ENCODE data around the gene RAB2B. TPM values are rescaled to one million over a fixed set of nuclear protein-coding genes. Genes with fewer than 3 reads are reported as not detected.

The RAB2B gene
- polyA plus RNA-seq, 1 of the 3 experiments (the other 2 are of a cell fraction) = 24.4 TPM

DNA sequence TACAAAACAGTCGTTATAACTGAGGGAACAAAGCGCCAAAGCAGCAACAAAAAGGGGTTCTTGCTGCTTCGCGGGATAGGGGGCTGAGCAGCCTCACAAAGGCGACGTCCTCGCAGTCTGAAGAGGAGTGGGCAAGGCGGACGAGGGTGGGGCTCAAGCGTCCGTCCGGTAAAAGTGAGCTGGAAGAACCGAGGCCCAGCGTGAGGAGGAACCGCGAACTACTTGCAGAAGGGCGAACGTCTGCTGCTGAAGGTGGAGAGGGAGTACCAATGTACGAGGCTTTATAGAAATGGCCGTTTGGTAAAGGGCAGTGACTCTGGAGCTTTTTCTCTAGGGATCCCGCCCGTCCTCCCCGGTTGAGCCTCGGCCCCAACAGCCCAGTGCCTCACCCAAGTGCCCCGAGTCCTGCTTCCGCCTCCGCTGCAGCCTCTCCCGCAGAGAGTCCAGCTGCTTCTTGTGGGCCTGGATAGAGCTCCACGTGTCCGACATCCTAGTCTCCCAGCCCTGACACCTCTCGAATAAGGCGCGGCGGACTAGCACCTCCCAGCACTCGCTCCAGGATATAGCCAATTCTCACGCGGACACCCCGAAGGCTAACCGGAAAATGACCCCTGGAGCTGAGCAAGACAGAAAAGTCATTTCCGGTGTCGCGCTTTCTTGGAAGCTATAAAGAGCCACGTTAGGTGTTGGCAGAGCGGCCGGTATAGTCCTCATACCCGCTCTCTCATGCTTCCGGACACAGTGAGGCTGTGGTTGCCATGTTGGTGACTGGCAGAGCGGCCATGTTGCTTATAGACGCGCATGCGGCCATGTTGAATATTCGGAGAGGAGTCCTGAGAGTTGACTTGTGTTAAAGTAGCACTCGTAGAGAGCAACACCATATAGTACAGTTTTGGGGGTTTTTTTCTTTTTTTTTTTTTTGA lies 34.2 kb upstream of the RAB2B start, which contains the start of gene METTL3:
TSS of gene METTL3 (minus strand) at position 606 of the 923 bp plus-strand sequence. CDS start at position 489, 117 bp downstream.
- no peaks in the 10 kb centered on the region for H4K20me1 ChIP-seq (ENCODE audit: insufficient read depth)
- POLR2A ChIA-PET = interaction anchor here (0.6 to 1.9 kb wide), 13 partner anchors 8 to 126 kb away, joined by 3 to 36 read pairs (median 5); partner anchors contain the start of genes CHD8, RAB2B, SALL2 and TOX4
- WGBS (ENCODE audit: low lambda C conversion rate) = 2% methylated on average over 52 of the region's 53 CpGs
- no peaks in the 10 kb centered on the region for H3K9me3 ChIP-seq
- CTCF ChIA-PET = interaction anchor here (0.7 to 4.6 kb wide), 6 partner anchors 9 to 49 kb away, joined by 3 to 49 read pairs (median 3); no protein-coding TSS in a partner anchor
- peak within 1 kb of the TSS; percentile 96 for H2AFZ ChIP-seq (ENCODE audit: low read depth)
- no peaks in the 10 kb centered on the region for H3K27me3 ChIP-seq (ENCODE audit: insufficient read depth)
- peaks cover 6% of the 10 kb centered on the region for H3F3A ChIP-seq (replicated peaks; ENCODE audit: insufficient read depth)
- peaks cover 8 to 9% of the 10 kb centered on the region in 2 experiments for H3K36me3 ChIP-seq (replicated peaks in 1 of 2; ENCODE audit: control insufficient read depth in 1 of 2, insufficient read depth in 2 of 2, low read length in 1 of 2)
- peak; percentile 85 for DNase-seq
- H3K4me2 ChIP-seq = peak within 1 kb of the TSS; percentile 94
- H3K4me3 ChIP-seq (ENCODE audit: low read depth in 2 of 2, low read length in 1 of 2) = peak within 1 kb of the TSS; percentile 78 to 89
- H3K27ac ChIP-seq (ENCODE audit: low read depth in 2 of 2, low read length in 1 of 2) = peak within 1 kb of the TSS; percentile 78 to 84
- peaks cover 0 to 9% of the 10 kb centered on the region in 2 experiments; a peak in 3 of 4 replicates for H3K4me1 ChIP-seq (ENCODE audit: control insufficient read depth in 1 of 2, insufficient read depth in 2 of 2, low read depth in 1 of 2, low read length in 1 of 2)
- no peaks in the 10 kb centered on the region for H3K9me2 ChIP-seq
- H3K79me2 ChIP-seq (ENCODE audit: insufficient read depth) = peaks cover 50% of the 10 kb centered on the region
- H3K9ac ChIP-seq = peak within 1 kb of the TSS; percentile 90
- no peak for TF ChIP-seq GATA2 (CRISPR knock-in tag; IDR thresholded peaks at IDR 0.05)
- TF ChIP-seq REST (IDR thresholded peaks at IDR 0.05; ENCODE audit: low read depth, low read length) = no peak
- TF ChIP-seq GABPA (IDR thresholded peaks at IDR 0.05; ENCODE audit: low read depth) = peak; percentile 99
- TF ChIP-seq, protein P1, sequence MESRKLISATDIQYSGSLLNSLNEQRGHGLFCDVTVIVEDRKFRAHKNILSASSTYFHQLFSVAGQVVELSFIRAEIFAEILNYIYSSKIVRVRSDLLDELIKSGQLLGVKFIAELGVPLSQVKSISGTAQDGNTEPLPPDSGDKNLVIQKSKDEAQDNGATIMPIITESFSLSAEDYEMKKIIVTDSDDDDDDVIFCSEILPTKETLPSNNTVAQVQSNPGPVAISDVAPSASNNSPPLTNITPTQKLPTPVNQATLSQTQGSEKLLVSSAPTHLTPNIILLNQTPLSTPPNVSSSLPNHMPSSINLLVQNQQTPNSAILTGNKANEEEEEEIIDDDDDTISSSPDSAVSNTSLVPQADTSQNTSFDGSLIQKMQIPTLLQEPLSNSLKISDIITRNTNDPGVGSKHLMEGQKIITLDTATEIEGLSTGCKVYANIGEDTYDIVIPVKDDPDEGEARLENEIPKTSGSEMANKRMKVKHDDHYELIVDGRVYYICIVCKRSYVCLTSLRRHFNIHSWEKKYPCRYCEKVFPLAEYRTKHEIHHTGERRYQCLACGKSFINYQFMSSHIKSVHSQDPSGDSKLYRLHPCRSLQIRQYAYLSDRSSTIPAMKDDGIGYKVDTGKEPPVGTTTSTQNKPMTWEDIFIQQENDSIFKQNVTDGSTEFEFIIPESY (IDR thresholded peaks at IDR 0.05; ENCODE audit: borderline replicate concordance, low read depth) = peak; percentile 92
- no peak for TF ChIP-seq TCF12 (IDR thresholded peaks at IDR 0.05)
- no peak for TF ChIP-seq SMC3 (IDR thresholded peaks at IDR 0.05; ENCODE audit: low read depth, low read length)
- no peak for TF ChIP-seq CTCF (IDR thresholded peaks at IDR 0.05)
- TF ChIP-seq MEF2A (IDR thresholded peaks at IDR 0.05; ENCODE audit: borderline replicate concordance, low read depth) = no peak
- no peak for TF ChIP-seq NFIC (IDR thresholded peaks at IDR 0.05; ENCODE audit: borderline replicate concordance)
- TF ChIP-seq MAX (IDR thresholded peaks at IDR 0.05; ENCODE audit: low read depth) = peak; percentile 98
- TF ChIP-seq RXRA (IDR thresholded peaks at IDR 0.05; ENCODE audit: borderline replicate concordance, low read depth) = 0 out of 2 replicates have a peak, but pooled peaks have one; percentile 38
- peak; percentile 100 for TF ChIP-seq YY1 (IDR thresholded peaks at IDR 0.05; ENCODE audit: low read depth)
- TF ChIP-seq TAF1 (IDR thresholded peaks at IDR 0.05; ENCODE audit: borderline replicate concordance, low read depth, low read length) = peak; percentile 81
- TF ChIP-seq JUND (IDR thresholded peaks at IDR 0.05) = no peak
- peak; percentile 83 for TF ChIP-seq ELF1 (IDR thresholded peaks at IDR 0.05)
- no peak for TF ChIP-seq FOXJ3 (CRISPR knock-in tag; IDR thresholded peaks at IDR 0.05)
- no peak for TF ChIP-seq FOSL2 (IDR thresholded peaks at IDR 0.05; ENCODE audit: borderline replicate concordance, low read depth)
- no peak for TF ChIP-seq EZH2phosphoT487 (IDR thresholded peaks at IDR 0.05; ENCODE audit: borderline replicate concordance, low read depth)
- TF ChIP-seq, protein P2, sequence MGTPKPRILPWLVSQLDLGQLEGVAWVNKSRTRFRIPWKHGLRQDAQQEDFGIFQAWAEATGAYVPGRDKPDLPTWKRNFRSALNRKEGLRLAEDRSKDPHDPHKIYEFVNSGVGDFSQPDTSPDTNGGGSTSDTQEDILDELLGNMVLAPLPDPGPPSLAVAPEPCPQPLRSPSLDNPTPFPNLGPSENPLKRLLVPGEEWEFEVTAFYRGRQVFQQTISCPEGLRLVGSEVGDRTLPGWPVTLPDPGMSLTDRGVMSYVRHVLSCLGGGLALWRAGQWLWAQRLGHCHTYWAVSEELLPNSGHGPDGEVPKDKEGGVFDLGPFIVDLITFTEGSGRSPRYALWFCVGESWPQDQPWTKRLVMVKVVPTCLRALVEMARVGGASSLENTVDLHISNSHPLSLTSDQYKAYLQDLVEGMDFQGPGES (IDR thresholded peaks at IDR 0.05; ENCODE audit: low read depth, low read length) = no peak
- no peak for TF ChIP-seq FOXM1 (IDR thresholded peaks at IDR 0.05; ENCODE audit: low read depth)
- TF ChIP-seq EP300 (IDR thresholded peaks at IDR 0.05; ENCODE audit: borderline replicate concordance in 1 of 2, low read depth in 1 of 2, low read length in 1 of 2) = no peak
- peak; percentile 100 for TF ChIP-seq SIN3A (IDR thresholded peaks at IDR 0.05; ENCODE audit: borderline replicate concordance, low read depth, low read length)
- peak; percentile 100 for TF ChIP-seq MXI1 (IDR thresholded peaks at IDR 0.05; ENCODE audit: low read depth, low read length)
- TF ChIP-seq RFX5 (IDR thresholded peaks at IDR 0.05; ENCODE audit: low read length) = no peak
